HepG2 (cell line): ENCODE data around the gene SRD5A3. TPM values are rescaled to one million over a fixed set of nuclear protein-coding genes. Genes with fewer than 3 reads are reported as not detected.

Source experiments
- ASH2L ChIP-seq: fragments of 300-600, 200-600 bp; sonication (generic); IDR thresholded peaks from 2 replicates; pipeline ENCODE4 v1.7.0; 2017; ENCODE audit warnings: low read depth, mild to moderate bottlenecking, moderate library complexity, mixed read lengths, low read length; ENCODE audit not compliant: insufficient read length
- EED ChIP-seq: sonication (generic); formaldehyde crosslinking; IDR thresholded peaks from 2 replicates; pipeline ENCODE4 v1.5.0; 2020; ENCODE audit warnings: mild to moderate bottlenecking, missing genetic modification reagents
- ESRRA ChIP-seq: sonication (generic); formaldehyde crosslinking; IDR thresholded peaks from 2 replicates; pipeline ENCODE4 v1.5.1; 2020; ENCODE audit warnings: mild to moderate bottlenecking, low read depth, missing genetic modification reagents
- EZH2 ChIP-seq: conservative IDR thresholded peaks from 2 replicates; pipeline ENCODE4 v1.6.1; 2012; ENCODE audit warnings: mild to moderate bottlenecking, low read depth, low read length, moderate library complexity
- MTA1 ChIP-seq: sonication (generic); formaldehyde crosslinking; IDR thresholded peaks from 2 replicates; pipeline ENCODE4 v1.4.0; 2020; ENCODE audit warnings: missing genetic modification reagents, mild to moderate bottlenecking, borderline replicate concordance
- RBM39 ChIP-seq: fragments of 200-400 bp; formaldehyde crosslinking; IDR thresholded peaks from one replicate; pipeline ENCODE4 v1.6.1; 2018; ENCODE audit warnings: antibody characterized with exemption, mild to moderate bottlenecking, low read depth, low read length; ENCODE audit not compliant: poor library complexity, severe bottlenecking
- TEAD3 ChIP-seq: optimal IDR thresholded peaks from 2 replicates; pipeline ENCODE3; 2016; ENCODE audit warnings: borderline replicate concordance
- ZBTB43 ChIP-seq: sonication (generic); formaldehyde crosslinking; conservative IDR thresholded peaks from 2 replicates; pipeline ENCODE4 v1.4.0; 2020; ENCODE audit warnings: missing genetic modification reagents
- ZFP36L1 ChIP-seq: sonication (generic); formaldehyde crosslinking; IDR thresholded peaks from 2 replicates; pipeline ENCODE4 v1.8.0; 2022; ENCODE audit warnings: mild to moderate bottlenecking, missing genetic modification reagents, moderate library complexity
- ZNF44 ChIP-seq: sonication (generic); formaldehyde crosslinking; IDR thresholded peaks from 2 replicates; pipeline ENCODE4 v1.5.1; 2020; ENCODE audit warnings: mild to moderate bottlenecking, missing genetic modification reagents
- ZNF496 ChIP-seq: sonication (generic); formaldehyde crosslinking; IDR thresholded peaks from 2 replicates; pipeline ENCODE4 v1.8.1; 2023; ENCODE audit warnings: mild to moderate bottlenecking, moderate library complexity, missing genetic modification reagents; ENCODE audit not compliant: insufficient replicate concordance
- ZNF558 ChIP-seq: sonication (generic); formaldehyde crosslinking; IDR thresholded peaks from 2 replicates; pipeline ENCODE4 v1.9.0; 2022; ENCODE audit warnings: mild to moderate bottlenecking, missing genetic modification reagents, borderline replicate concordance
- ZNF713 ChIP-seq: sonication (generic); formaldehyde crosslinking; IDR thresholded peaks from 2 replicates; pipeline ENCODE4 v1.4.0; 2020; ENCODE audit warnings: mild to moderate bottlenecking, missing genetic modification reagents
- ZSCAN9 ChIP-seq: IDR thresholded peaks from 2 replicates; pipeline ENCODE4 v1.6.1; 2016; ENCODE audit warnings: borderline replicate concordance
- polyA plus RNA-seq, 8 experiments: library from polyadenylated mRNA; depleted of rRNA in 3 of 8; stranded (reverse) in 7 of 8; unstranded in 1 of 8; fragments of >200 nt; fragmentation: Illumina TruSeq in 4 of 8; extraction: Trizol in 4 of 8; gene quantifications; 2 replicates each; pipeline versions ENCODE4 v1.2.1 to v1.2.3, GENCODE V29; 2011 to 2016; ENCODE audit warnings: low read depth in 4 of 8, missing spikeins in 1 of 8, mixed read lengths in 1 of 8; ENCODE audit not compliant: insufficient read depth in 1 of 8
- total RNA-seq, 5 experiments: library from RNA; depleted of rRNA; stranded (reverse); fragments of >200 nt; fragmentation: Illumina TruSeq; extraction: Trizol; gene quantifications; 2 replicates each; pipeline ENCODE4 v1.2.3, GENCODE V29; 2016; ENCODE audit warnings: low read depth in 1 of 5
- TF ChIP-seq, protein P1 (sequence below), 2 experiments: fragments of 450-650 bp in 1 of 2; sonication (generic) in 1 of 2; formaldehyde crosslinking in 1 of 2; IDR thresholded peaks; 2 replicates each; pipeline versions ENCODE4 v1.6.1 to v1.8.0; 2016 to 2022; ENCODE audit warnings: antibody characterized with exemption in 1 of 2, mild to moderate bottlenecking in 1 of 2, missing genetic modification reagents in 1 of 2

The SRD5A3 gene
- total and polyA plus RNA-seq, 2 of the 13 experiments (the other 11 are each of a cell fraction or from before 2014, with no cell fraction given): 12.4 to 18.4 TPM

DNA sequence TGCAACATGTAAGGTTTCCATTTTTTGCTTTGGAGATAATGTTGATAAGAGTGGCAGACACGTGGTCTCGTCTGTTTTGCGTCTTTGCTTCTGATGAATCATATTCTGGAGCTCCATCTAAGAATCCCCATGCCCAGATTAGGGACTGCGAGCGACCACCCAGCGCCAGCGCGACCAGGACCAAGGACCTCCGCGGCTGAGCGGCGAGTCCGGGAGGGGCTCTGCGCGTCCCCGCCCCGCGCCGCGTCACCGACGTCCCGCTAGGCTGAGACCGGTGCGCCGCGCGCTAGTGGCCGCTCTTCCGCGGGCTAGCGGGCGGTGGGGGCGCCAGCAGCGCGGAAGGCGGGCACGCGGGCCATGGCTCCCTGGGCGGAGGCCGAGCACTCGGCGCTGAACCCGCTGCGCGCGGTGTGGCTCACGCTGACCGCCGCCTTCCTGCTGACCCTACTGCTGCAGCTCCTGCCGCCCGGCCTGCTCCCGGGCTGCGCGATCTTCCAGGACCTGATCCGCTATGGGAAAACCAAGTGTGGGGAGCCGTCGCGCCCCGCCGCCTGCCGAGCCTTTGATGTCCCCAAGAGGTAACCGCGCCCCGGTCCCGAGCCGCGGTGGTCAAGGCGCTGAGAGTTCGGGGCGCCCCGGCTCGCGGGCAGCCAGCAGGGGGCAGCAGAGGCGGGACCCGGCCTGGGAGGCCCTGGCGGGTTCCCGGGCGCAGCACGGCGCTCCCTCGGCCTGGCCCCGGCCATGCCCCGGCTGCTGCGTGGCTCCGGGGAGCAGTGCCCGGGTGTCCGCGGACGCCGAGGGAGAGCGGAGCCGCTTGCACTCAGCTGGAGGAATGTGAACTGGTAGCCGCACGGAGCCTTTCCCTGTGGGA lies at the start of gene SRD5A3 (continued):
- TF ChIP-seq ZBTB43 (CRISPR knock-in tag) (peak; percentile 60; the same call in 1 of the 2 replicates), ASH2L (peak; percentile 85), ZSCAN9 (peak; percentile 55; the same call in 1 of the 2 replicates), ZNF558 (peak; percentile 68; the same call in 1 of the 2 replicates), ZFP36L1 (CRISPR knock-in tag) (peak; percentile 72; the same call in 1 of the 2 replicates), TEAD3 (no peak), ZNF713 (CRISPR knock-in tag) (no peak), RBM39 (peak; percentile 42), EZH2 (no peak), ESRRA (CRISPR knock-in tag) (no peak; the same call in 1 of the 2 replicates), EED (CRISPR knock-in tag) (peak; percentile 74), MTA1 (CRISPR knock-in tag) (peak; percentile 61; the same call in 1 of the 2 replicates), ZNF496 (CRISPR knock-in tag) (no peak), ZNF44 (CRISPR knock-in tag) (peak; percentile 63; the same call in 1 of the 2 replicates)
- TF ChIP-seq, protein P1, sequence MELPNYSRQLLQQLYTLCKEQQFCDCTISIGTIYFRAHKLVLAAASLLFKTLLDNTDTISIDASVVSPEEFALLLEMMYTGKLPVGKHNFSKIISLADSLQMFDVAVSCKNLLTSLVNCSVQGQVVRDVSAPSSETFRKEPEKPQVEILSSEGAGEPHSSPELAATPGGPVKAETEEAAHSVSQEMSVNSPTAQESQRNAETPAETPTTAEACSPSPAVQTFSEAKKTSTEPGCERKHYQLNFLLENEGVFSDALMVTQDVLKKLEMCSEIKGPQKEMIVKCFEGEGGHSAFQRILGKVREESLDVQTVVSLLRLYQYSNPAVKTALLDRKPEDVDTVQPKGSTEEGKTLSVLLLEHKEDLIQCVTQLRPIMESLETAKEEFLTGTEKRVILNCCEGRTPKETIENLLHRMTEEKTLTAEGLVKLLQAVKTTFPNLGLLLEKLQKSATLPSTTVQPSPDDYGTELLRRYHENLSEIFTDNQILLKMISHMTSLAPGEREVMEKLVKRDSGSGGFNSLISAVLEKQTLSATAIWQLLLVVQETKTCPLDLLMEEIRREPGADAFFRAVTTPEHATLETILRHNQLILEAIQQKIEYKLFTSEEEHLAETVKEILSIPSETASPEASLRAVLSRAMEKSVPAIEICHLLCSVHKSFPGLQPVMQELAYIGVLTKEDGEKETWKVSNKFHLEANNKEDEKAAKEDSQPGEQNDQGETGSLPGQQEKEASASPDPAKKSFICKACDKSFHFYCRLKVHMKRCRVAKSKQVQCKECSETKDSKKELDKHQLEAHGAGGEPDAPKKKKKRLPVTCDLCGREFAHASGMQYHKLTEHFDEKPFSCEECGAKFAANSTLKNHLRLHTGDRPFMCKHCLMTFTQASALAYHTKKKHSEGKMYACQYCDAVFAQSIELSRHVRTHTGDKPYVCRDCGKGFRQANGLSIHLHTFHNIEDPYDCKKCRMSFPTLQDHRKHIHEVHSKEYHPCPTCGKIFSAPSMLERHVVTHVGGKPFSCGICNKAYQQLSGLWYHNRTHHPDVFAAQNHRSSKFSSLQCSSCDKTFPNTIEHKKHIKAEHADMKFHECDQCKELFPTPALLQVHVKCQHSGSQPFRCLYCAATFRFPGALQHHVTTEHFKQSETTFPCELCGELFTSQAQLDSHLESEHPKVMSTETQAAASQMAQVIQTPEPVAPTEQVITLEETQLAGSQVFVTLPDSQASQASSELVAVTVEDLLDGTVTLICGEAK (IDR thresholded peaks at IDR 0.05): no peak
- TF ChIP-seq, protein P1 (CRISPR knock-in tag; IDR thresholded peaks at IDR 0.05): peak; percentile 80
